ENCODE measurements around the gene SLC11A1.

SLC11A1 gene

GRCh38 chr2:218405746-218406208 lies 23.7 kb downstream of the SLC11A1 start:
- H3K14ac ChIP-seq (ENCODE audit: low read length): peak overlapping the region; percentile 80
- H2BK120ac ChIP-seq (ENCODE audit: insufficient read depth, low read length, poor library complexity): peak overlapping the region; percentile 26
- H3K27ac ChIP-seq (ENCODE audit: low read depth, low read length): peak overlapping the region; percentile 87
- H2AFZ ChIP-seq (ENCODE audit: insufficient read depth, low read length, poor library complexity): peak overlapping the region; percentile 76
- peak overlapping the region; percentile 59 for H3K4me3 ChIP-seq (ENCODE audit: low read depth, low read length)
- H4K91ac ChIP-seq (ENCODE audit: low read depth, low read length): peak overlapping the region; percentile 46
- peak overlapping the region; percentile 49 for H4K12ac ChIP-seq (ENCODE audit: low read depth, low read length)
- H3K4me2 ChIP-seq (ENCODE audit: low read length): peak overlapping the region; percentile 73
- no peak for DNase-seq
- peaks cover 8% of the 10 kb centered on the region for H3K79me1 ChIP-seq (ENCODE audit: low read length)
- no peaks in the 10 kb centered on the region for H3K79me2 ChIP-seq (ENCODE audit: control insufficient read depth, insufficient read depth, low read length, poor library complexity)
- peak overlapping the region; percentile 24 for H2BK5ac ChIP-seq (ENCODE audit: low read depth, low read length, poor library complexity)
- peak overlapping the region; percentile 9 for H3K4ac ChIP-seq (ENCODE audit: low read depth, low read length)
- peaks cover 35 to 36% of the 10 kb centered on the region in 2 experiments for H3K36me3 ChIP-seq (ENCODE audit: control insufficient read depth in 1 of 2, insufficient read depth in 2 of 2, low read length in 2 of 2)
- no peaks in the 10 kb centered on the region for H3K9me3 ChIP-seq (ENCODE audit: insufficient read depth, low read depth, low read length)
- peak overlapping the region; percentile 75 for H4K8ac ChIP-seq (ENCODE audit: low read depth, low read length)
- WGBS (ENCODE audit: extremely low coverage, insufficient coverage, insufficient read length): no CpG with 5 or more reads among the region's 15 CpGs
- no peaks in the 10 kb centered on the region for H3K27me3 ChIP-seq (ENCODE audit: insufficient read depth, low read length)
- H3K18ac ChIP-seq (ENCODE audit: low read length): peak overlapping the region; percentile 51
- H2AK5ac ChIP-seq (ENCODE audit: low read length): peak overlapping the region; percentile 31
- no peak overlapping the region for H3K23ac ChIP-seq (ENCODE audit: low read length)
- no peak overlapping the region for H3K9ac ChIP-seq (ENCODE audit: low read length)
- peaks cover 11 to 17% of the 10 kb centered on the region in 2 experiments for H3K4me1 ChIP-seq (ENCODE audit: control insufficient read depth in 1 of 2, insufficient read depth in 2 of 2, low read length in 2 of 2)
- H2BK12ac ChIP-seq (ENCODE audit: low read length): peak overlapping the region; percentile 29

DNA sequence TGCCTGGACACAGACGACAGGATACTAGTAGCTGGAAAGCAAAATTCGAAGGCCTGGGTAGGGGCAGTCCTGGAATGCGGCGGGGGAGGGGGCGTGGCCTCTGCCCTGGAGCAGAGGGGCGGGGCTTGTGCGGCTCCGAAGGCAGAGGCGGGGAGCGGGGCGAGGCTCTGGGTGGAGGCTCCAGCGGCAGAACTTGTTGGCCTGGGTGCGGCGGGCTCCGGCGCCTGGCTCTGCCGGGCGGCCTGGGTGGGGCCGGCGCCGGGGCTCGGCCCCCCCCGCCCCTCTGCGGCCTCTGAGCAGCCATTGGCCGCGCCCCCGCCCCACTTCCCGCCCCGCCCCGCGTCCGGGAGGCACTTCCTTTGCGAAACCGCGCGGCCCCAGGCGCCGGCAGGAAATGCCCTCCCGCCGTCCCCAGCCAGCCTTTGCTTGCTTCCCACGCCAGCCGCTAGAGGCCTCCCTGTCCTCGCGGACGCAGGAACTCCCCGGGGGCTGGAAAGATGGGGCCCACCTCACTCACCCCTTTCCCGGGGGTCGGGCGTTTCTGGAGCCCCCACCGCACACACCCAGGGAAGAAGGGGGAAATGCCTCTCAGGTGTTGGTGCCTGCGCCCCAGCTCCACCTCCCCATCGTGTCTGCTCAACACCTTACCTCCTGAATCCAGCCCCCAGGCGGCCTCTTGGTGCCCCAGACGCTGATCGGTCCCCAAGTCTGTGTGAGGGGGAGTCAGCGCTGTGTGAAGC lies 24.3 kb downstream of the SLC11A1 start:
- Histone ChIP-seq H3K18ac (ENCODE audit: low read length) (peak overlapping the region; percentile 55), H3K79me1 (ENCODE audit: low read length) (peaks cover 8% of the 10 kb centered on the region), H3K4ac (ENCODE audit: low read depth, low read length) (peak overlapping the region; percentile 28), H4K91ac (ENCODE audit: low read depth, low read length) (peak overlapping the region; percentile 83), H2BK120ac (ENCODE audit: insufficient read depth, low read length, poor library complexity) (peak overlapping the region; percentile 56), H2BK12ac (ENCODE audit: low read length) (peak overlapping the region; percentile 29), H3K79me2 (ENCODE audit: control insufficient read depth, insufficient read depth, low read length, poor library complexity) (no peaks in the 10 kb centered on the region), H3K9ac (ENCODE audit: low read length) (peak overlapping the region; percentile 49), H2AK5ac (ENCODE audit: low read length) (peak overlapping the region; percentile 31), H3K27ac (ENCODE audit: low read depth, low read length) (peak overlapping the region; percentile 87), H2BK5ac (ENCODE audit: low read depth, low read length, poor library complexity) (peak overlapping the region; percentile 49), H2AFZ (ENCODE audit: insufficient read depth, low read length, poor library complexity) (peak overlapping the region; percentile 89), H3K14ac (ENCODE audit: low read length) (peak overlapping the region; percentile 67), H3K27me3 (ENCODE audit: insufficient read depth, low read length) (no peaks in the 10 kb centered on the region), H4K12ac (ENCODE audit: low read depth, low read length) (peak overlapping the region; percentile 59), H3K23ac (ENCODE audit: low read length) (no peak overlapping the region), H4K8ac (ENCODE audit: low read depth, low read length) (peak overlapping the region; percentile 93), H3K4me1 (ENCODE audit: control insufficient read depth in 1 of 2, insufficient read depth in 2 of 2, low read length in 2 of 2) (peaks cover 11 to 13% of the 10 kb centered on the region in 2 experiments), H3K9me3 (ENCODE audit: insufficient read depth, low read depth, low read length) (no peaks in the 10 kb centered on the region), H3K4me2 (ENCODE audit: low read length) (peak overlapping the region; percentile 89), H3K36me3 (ENCODE audit: control insufficient read depth in 1 of 2, insufficient read depth in 2 of 2, low read length in 2 of 2) (peaks cover 33 to 34% of the 10 kb centered on the region in 2 experiments), H3K4me3 (ENCODE audit: low read depth, low read length) (peak overlapping the region; percentile 59)
- peak; percentile 96 to 97 for DNase-seq
- WGBS (ENCODE audit: extremely low coverage, insufficient coverage, insufficient read length): no CpG with 5 or more reads among the region's 56 CpGs

DNA sequence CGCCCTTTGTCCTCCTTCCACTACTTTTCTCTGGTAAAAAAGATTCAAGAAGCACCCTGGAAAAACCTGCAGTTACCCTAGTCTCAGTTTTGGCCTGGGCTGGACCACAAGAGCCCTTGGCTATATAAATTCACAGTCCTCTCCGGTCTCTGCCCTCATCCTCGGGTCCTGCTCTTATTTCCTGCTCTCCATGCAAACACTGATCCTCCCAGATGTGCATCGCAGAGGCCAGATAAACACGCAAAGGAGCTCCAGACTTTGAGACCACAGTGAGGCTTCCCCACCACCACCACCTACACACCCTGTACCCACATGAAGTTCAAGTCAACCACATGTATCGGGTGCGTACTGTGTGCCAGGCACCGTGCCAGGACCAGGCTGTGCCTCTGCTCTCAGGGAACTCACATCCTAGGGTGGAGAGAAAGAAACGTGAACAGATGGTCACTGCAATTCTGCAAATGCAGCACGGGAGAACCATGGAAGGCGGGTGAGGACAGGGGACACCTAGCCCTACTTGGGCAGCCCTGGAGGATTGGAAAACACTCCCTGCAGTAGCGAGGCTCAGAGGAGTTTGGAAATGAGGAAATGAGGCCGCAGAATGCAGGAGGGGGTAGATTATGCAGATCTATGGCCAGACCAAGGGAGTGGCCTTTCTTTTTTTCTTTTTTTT lies 25.0 kb downstream of the SLC11A1 start:
- Histone ChIP-seq H3K18ac (ENCODE audit: low read length) (no peak overlapping the region), H3K27ac (ENCODE audit: low read depth, low read length) (peak overlapping the region; percentile 7), H3K79me2 (ENCODE audit: control insufficient read depth, insufficient read depth, low read length, poor library complexity) (no peaks in the 10 kb centered on the region), H2AK5ac (ENCODE audit: low read length) (peak overlapping the region; percentile 57), H2BK120ac (ENCODE audit: insufficient read depth, low read length, poor library complexity) (peak overlapping the region; percentile 56), H3K23ac (ENCODE audit: low read length) (no peak overlapping the region), H3K4me1 (ENCODE audit: control insufficient read depth in 1 of 2, insufficient read depth in 2 of 2, low read length in 2 of 2) (peaks cover 11 to 13% of the 10 kb centered on the region in 2 experiments), H4K12ac (ENCODE audit: low read depth, low read length) (peak overlapping the region; percentile 59), H4K8ac (ENCODE audit: low read depth, low read length) (peak overlapping the region; percentile 93), H3K36me3 (ENCODE audit: control insufficient read depth in 1 of 2, insufficient read depth in 2 of 2, low read length in 2 of 2) (peaks cover 26 to 27% of the 10 kb centered on the region in 2 experiments), H3K4me3 (ENCODE audit: low read depth, low read length) (peak overlapping the region; percentile 32), H3K9me3 (ENCODE audit: insufficient read depth, low read depth, low read length) (no peaks in the 10 kb centered on the region), H3K27me3 (ENCODE audit: insufficient read depth, low read length) (no peaks in the 10 kb centered on the region), H4K91ac (ENCODE audit: low read depth, low read length) (peak overlapping the region; percentile 83), H3K14ac (ENCODE audit: low read length) (peak overlapping the region; percentile 67), H2BK5ac (ENCODE audit: low read depth, low read length, poor library complexity) (no peak overlapping the region), H2BK12ac (ENCODE audit: low read length) (no peak overlapping the region), H2AFZ (ENCODE audit: insufficient read depth, low read length, poor library complexity) (peak overlapping the region; percentile 89), H3K4me2 (ENCODE audit: low read length) (peak overlapping the region; percentile 89), H3K9ac (ENCODE audit: low read length) (peak overlapping the region; percentile 49), H3K79me1 (ENCODE audit: low read length) (peaks cover 8% of the 10 kb centered on the region), H3K4ac (ENCODE audit: low read depth, low read length) (peak overlapping the region; percentile 28)
- no CpG with 5 or more reads among the region's 13 CpGs for WGBS (ENCODE audit: extremely low coverage, insufficient coverage, insufficient read length)
- no peak for DNase-seq

- no peak overlapping the region for H2BK12ac ChIP-seq (ENCODE audit: low read length)
- no peak overlapping the region for H2BK120ac ChIP-seq (ENCODE audit: insufficient read depth, low read length, poor library complexity)
- no peak overlapping the region for H3K4ac ChIP-seq (ENCODE audit: low read depth, low read length)
- no peaks in the 10 kb centered on the region for H3K79me2 ChIP-seq (ENCODE audit: control insufficient read depth, insufficient read depth, low read length, poor library complexity)
- H3K14ac ChIP-seq (ENCODE audit: low read length): no peak overlapping the region
- H2AK5ac ChIP-seq (ENCODE audit: low read length): peak overlapping the region; percentile 54
- H3K9ac ChIP-seq (ENCODE audit: low read length): no peak overlapping the region
- no peak overlapping the region for H3K27ac ChIP-seq (ENCODE audit: low read depth, low read length)
- no peak overlapping the region for H3K4me3 ChIP-seq (ENCODE audit: low read depth, low read length)
- peaks cover 8% of the 10 kb centered on the region for H3K79me1 ChIP-seq (ENCODE audit: low read length)
- H3K23ac ChIP-seq (ENCODE audit: low read length): no peak overlapping the region
- H4K91ac ChIP-seq (ENCODE audit: low read depth, low read length): no peak overlapping the region
- peaks cover 20 to 21% of the 10 kb centered on the region in 2 experiments for H3K36me3 ChIP-seq (ENCODE audit: control insufficient read depth in 1 of 2, insufficient read depth in 2 of 2, low read length in 2 of 2)
- H2AFZ ChIP-seq (ENCODE audit: insufficient read depth, low read length, poor library complexity): no peak overlapping the region
- H3K18ac ChIP-seq (ENCODE audit: low read length): no peak overlapping the region
- no CpG with 5 or more reads among the region's 8 CpGs for WGBS (ENCODE audit: extremely low coverage, insufficient coverage, insufficient read length)
- no peak for DNase-seq
- no peaks in the 10 kb centered on the region for H3K9me3 ChIP-seq (ENCODE audit: insufficient read depth, low read depth, low read length)
- peak overlapping the region; percentile 44 for H4K8ac ChIP-seq (ENCODE audit: low read depth, low read length)
- H3K27me3 ChIP-seq (ENCODE audit: insufficient read depth, low read length): no peaks in the 10 kb centered on the region
- H3K4me1 ChIP-seq (ENCODE audit: control insufficient read depth in 1 of 2, insufficient read depth in 2 of 2, low read length in 2 of 2): peaks cover 11 to 13% of the 10 kb centered on the region in 2 experiments
- H2BK5ac ChIP-seq (ENCODE audit: low read depth, low read length, poor library complexity): no peak overlapping the region
- H4K12ac ChIP-seq (ENCODE audit: low read depth, low read length): no peak overlapping the region
- H3K4me2 ChIP-seq (ENCODE audit: low read length): no peak overlapping the region
These were observed 25.6 kb downstream of the SLC11A1 start for GRCh38 chr2:218407717-218408116.
